ENCODE results near the gene PEX11G.
A peak's percentile ranks its signal among the peaks of the same experiment; 100 is the strongest.

The PEX11G gene

GRCh38 chr19:7486923-7487322 is 1.9 kb downstream of the PEX11G start:
- TF ChIP-seq, protein P1, sequence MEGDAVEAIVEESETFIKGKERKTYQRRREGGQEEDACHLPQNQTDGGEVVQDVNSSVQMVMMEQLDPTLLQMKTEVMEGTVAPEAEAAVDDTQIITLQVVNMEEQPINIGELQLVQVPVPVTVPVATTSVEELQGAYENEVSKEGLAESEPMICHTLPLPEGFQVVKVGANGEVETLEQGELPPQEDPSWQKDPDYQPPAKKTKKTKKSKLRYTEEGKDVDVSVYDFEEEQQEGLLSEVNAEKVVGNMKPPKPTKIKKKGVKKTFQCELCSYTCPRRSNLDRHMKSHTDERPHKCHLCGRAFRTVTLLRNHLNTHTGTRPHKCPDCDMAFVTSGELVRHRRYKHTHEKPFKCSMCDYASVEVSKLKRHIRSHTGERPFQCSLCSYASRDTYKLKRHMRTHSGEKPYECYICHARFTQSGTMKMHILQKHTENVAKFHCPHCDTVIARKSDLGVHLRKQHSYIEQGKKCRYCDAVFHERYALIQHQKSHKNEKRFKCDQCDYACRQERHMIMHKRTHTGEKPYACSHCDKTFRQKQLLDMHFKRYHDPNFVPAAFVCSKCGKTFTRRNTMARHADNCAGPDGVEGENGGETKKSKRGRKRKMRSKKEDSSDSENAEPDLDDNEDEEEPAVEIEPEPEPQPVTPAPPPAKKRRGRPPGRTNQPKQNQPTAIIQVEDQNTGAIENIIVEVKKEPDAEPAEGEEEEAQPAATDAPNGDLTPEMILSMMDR (IDR thresholded peaks at IDR 0.05): no peak
- Histone ChIP-seq H3K27ac (no peak overlapping the region), H3K4me1 (peaks cover 0 to 11% (median 10%) of the 10 kb centered on the region in 4 donors), H3K27me3 (no peaks in the 10 kb centered on the region), H3K36me3 (no peaks in the 10 kb centered on the region), H3K4me3 (no peak overlapping the region), H3K9me3 (no peaks in the 10 kb centered on the region)
- no peak for DNase-seq
- intact Hi-C loops (cut with DNase I; ENCODE audit: low total_unique reads): loop anchor here (5.0 kb wide), 1 partner anchor 50 kb away; the partner anchor contains the start of gene PNPLA6

GRCh38 chr19:7483720-7484201 is 5.1 kb downstream of the PEX11G start:
- no peaks in the 10 kb centered on the region for H3K27me3 ChIP-seq
- no peak overlapping the region for H3K4me3 ChIP-seq
- no peaks in the 10 kb centered on the region for H3K9me3 ChIP-seq
- TF ChIP-seq, protein P1 (IDR thresholded peaks at IDR 0.05): no peak
- peaks cover 0 to 11% (median 5%) of the 10 kb centered on the region in 4 donors for H3K4me1 ChIP-seq
- intact Hi-C loops (cut with DNase I; ENCODE audit: low total_unique reads): no loop called here
- DNase-seq: no peak
- no peak overlapping the region for H3K27ac ChIP-seq
- H3K36me3 ChIP-seq: no peaks in the 10 kb centered on the region

DNA sequence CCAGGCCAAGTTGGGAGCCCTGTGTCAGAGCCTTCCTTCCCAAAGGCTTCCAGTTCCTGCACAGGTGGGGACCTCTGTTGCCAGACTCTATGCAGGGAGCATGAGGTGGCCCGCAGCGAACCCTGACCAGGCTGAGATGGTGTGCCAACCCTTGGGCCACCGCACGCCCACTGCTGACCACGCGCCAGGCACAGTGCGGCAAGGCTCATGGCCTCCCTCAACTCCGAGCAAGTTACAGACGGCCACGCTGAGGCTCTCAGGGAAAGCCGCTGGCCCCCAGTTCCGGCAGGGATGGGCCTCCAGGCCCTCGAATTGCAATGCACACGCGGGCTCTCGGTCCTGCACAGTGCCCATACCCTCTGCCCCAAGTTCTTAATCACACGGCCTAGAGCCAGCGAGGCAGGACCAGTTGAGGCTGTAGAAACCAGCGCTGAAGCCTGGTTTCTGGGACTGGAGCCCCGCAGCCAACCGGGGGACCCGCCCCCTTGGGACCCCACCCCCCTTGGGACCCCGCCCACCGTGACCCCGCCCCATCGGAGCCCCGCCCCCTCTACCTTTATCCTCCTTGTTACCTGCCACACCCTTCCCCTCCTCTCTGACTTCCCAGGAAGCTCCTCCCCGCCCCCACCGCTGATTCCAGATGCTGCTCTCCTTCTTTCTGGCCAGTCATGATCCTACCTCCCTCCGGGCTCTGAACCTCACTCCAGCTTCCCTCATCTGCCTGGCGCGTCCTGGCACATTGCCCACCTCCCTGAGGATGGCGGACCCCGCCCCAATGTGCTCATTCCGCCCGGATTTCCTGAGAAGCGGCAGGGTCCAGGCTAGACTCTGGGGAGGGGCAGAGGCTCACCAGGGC is 6.0 kb downstream of the PEX11G start:
- TF ChIP-seq, protein P1 (IDR thresholded peaks at IDR 0.05): no peak
- peak in 1 of 2 donors; percentile 55 for DNase-seq
- Histone ChIP-seq H3K4me3 (no peak overlapping the region), H3K36me3 (no peaks in the 10 kb centered on the region), H3K4me1 (peaks cover 0 to 2% (median 0%) of the 10 kb centered on the region in 4 donors), H3K27ac (no peak overlapping the region), H3K9me3 (no peaks in the 10 kb centered on the region), H3K27me3 (no peaks in the 10 kb centered on the region)
- intact Hi-C loops (cut with DNase I; ENCODE audit: low total_unique reads): no loop called here

- no peak overlapping the region for H3K4me3 ChIP-seq
- DNase-seq: no peak
- H3K9me3 ChIP-seq: no peaks in the 10 kb centered on the region
- no peaks in the 10 kb centered on the region for H3K27me3 ChIP-seq
- H3K36me3 ChIP-seq: no peaks in the 10 kb centered on the region
- H3K27ac ChIP-seq: no peak overlapping the region
- intact Hi-C loops (cut with DNase I; ENCODE audit: low total_unique reads): no loop called here
- peaks cover 0 to 2% (median 0%) of the 10 kb centered on the region in 4 donors for H3K4me1 ChIP-seq
- TF ChIP-seq, protein P1 (IDR thresholded peaks at IDR 0.05): no peak
Observed at GRCh38 chr19:7480970-7481255, 7.9 kb downstream of the PEX11G start.

GRCh38 chr19:7480222-7480969 is 8.4 kb downstream of the PEX11G start:
- TF ChIP-seq, protein P1 (IDR thresholded peaks at IDR 0.05): no peak
- Histone ChIP-seq H3K27ac (no peak overlapping the region), H3K4me3 (no peak overlapping the region), H3K27me3 (no peaks in the 10 kb centered on the region), H3K4me1 (peaks cover 0 to 2% (median 0%) of the 10 kb centered on the region in 4 donors), H3K36me3 (no peaks in the 10 kb centered on the region), H3K9me3 (no peaks in the 10 kb centered on the region)
- peak in 1 of 2 donors; percentile 30 for DNase-seq
- intact Hi-C loops (cut with DNase I; ENCODE audit: low total_unique reads): no loop called here
